Erythroblast (primary cell): ENCODE results near the gene CUTC.

Experiments
- DNase-seq, 2 experiments: peaks; one replicate each; lab custom pipeline; 2025; lab: John Stamatoyannopoulos, UW
- GATA1 ChIP-seq: IDR thresholded peaks from 2 replicates; pipeline ENCODE4 v1.6.1; 2011; ENCODE audit warnings: low read depth, mild to moderate bottlenecking, control low read depth, low read length, moderate library complexity
- POLR2A ChIP-seq: IDR thresholded peaks from 2 replicates; pipeline ENCODE4 v1.6.1; 2011; ENCODE audit warnings: mild to moderate bottlenecking, low read length

Gene CUTC

DNA sequence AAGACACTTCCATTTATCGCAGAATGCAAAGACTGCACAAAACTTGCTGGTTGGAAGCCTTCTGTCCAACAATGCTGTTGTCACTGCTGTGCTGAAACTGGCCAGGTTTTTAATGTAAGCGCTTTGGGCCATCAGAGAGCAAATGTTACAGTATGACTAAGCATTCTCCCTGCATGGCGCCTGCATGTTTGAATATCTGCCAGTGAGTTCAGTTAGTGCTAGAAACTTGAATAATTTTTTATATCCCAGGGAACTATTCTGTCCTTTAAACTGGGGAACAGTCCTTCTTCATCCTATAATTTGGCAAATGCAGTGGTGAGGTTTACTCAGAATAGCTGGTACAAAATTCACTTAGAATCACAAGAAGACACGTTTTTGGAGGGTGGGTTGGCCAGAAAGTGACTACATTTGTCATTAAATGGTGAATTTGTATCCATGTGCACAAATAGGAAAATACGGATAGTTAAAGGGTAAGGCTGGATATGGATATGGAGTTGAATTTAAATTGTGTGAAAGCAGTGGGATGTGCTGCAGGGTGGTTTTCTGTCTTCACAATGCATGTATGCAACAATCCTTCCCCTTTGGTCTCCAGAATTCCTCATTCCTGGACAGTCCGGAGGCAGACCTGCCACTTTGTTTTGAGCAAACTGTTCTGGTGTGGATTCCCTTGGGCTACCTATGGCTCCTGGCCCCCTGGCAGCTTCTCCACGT lies 52.1 kb downstream of the CUTC start:
- TF ChIP-seq GATA1 (no peak), POLR2A (no peak)
- DNase-seq, result peak in 1 of 2 experiments; percentile 17

DNA sequence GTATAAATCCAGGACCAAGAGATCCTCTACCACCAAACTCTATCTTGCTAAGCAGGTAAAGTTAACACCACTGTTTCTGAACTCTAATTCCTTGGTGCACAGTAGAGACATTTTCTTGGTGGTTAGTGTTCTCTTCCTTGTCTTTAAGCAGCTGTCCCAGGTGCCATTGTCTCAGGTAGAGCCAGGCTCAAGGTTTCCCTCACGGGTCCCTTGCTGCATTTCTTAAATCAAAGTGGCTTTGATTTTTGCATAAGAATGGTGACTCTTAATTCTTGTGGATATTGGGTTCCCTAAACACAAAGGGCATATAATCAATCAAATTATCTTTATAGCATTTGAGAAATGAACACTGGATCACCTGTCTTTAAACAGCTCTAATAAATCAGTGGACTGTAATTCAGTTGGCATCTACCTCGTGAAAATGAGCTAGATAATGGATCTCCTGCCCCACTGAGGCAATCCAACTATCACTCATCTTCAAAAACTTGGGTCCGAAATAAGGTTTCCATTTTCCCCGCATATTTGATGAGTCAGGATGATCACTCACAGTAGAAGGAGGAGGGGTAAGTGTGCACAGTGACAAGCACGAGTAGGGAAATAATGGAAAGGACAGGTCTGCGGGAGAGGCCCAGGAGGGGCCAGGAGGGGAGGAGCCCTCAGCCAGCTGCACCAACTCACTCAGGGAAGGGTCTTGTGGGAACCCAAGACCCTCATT lies 52.9 kb downstream of the CUTC start:
- no peak for TF ChIP-seq POLR2A
- TF ChIP-seq GATA1, result no peak
- no peak for DNase-seq

DNA sequence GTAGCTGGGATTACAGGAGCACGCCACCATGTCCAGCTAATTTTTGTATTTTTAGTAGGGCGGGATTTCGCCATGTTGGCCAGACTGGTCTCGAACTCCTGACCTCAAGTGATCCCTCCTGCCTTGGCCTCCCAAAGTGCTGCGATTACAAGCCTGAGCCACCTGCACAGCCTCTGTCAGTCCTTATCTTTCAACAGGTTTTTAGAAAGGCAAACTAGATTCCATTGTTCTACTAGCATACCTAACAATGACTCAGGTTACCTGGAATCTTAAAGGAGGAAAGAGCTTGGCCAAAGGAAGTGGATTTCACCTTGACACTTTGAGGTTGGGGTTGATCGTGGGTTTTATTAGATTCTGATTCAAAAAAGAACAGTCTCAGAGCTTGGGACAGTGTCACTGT lies 53.6 kb downstream of the CUTC start:
- DNase-seq, result no peak
- TF ChIP-seq GATA1 (no peak), POLR2A (no peak)

- no peak for DNase-seq
- TF ChIP-seq POLR2A (no peak), GATA1 (no peak)
Observed at GRCh38 chr10:99787311-99787710, 55.3 kb downstream of the CUTC start.

DNA sequence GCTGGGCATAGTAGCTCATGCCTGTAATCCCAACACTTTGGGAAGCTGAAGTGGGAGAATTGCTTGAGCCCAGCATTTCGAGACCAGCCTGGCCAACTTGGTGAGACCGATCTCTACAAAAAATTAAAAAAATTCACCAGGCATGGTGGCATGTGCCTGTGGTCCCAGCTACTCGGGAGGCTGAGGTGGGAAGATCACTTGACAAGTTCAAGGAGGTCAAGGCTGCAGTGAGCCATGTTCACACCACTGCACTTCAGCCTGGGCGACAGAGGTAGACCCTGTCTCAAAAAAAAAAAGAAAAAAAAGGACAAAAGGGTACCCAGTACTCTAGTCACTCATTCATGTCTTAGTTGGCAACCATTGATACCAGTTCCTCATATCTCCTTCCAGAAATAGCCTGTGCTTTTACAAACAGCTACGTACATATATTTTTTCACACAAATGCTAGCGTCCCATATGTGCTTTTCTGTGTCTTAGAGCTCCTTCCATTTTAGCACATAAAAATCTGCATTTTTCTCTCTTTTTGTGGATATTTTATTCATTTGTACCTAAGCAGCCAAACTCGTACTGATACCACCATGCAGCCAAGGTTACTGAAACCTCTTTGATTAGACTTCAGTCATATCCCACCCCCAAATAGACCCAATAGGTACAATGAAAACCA lies 55.9 kb downstream of the CUTC start:
- TF ChIP-seq POLR2A, result no peak
- no peak for TF ChIP-seq GATA1
- DNase-seq, result no peak

DNA sequence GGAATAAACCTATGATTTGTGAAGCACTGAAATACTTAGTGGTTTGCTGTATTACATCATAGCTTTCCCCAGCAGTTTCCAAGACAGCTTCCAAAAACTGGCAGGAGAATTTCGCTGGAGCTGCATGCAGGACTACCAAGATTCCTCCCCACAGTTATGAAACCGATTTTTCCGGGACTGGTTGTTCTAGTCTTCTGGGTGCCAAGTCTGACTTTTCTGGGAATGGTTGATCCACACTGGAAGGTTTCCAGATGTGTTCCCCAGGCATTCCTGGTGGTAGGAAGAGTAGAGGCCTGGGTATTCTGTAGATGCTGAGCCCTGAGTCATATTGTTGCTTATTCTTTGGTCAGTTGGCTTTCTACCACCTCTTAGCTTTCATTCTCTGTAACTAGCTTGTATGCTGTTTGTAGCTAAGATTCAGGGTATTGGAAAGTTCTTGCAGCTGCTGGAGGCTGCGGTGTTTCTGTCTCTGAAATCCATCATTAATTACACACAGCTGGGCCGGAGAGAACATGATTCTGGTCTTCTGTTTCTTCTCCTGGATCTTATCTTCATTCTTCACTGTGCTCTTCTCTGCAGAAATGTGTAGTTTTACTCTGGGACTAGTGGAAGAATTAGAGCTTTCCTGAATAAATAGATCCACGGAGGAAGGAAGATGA lies 56.7 kb downstream of the CUTC start:
- TF ChIP-seq GATA1 (no peak), POLR2A (no peak)
- DNase-seq, result no peak

- TF ChIP-seq POLR2A (no peak), GATA1 (no peak)
- DNase-seq, result no peak
Observed at GRCh38 chr10:99791831-99792230, 59.8 kb downstream of the CUTC start.

DNA sequence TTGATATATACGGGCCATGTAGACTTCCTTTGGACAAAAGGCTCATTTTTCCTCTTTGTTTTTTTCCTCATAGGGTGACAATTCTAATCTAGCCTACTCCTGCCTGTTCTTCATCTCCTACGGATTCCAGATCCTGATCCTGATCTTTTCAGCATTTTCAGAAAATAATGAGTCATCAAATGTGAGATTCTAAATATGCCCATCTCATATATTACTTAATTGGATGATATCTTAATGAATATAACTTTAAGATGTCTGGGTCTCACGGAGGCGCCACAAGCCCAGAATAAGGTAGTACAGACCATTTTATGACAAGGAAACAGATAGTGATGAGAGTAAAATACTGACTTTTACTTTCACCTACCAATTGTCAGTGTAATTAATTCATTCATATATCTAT lies 61.8 kb downstream of the CUTC start:
- no peak for TF ChIP-seq GATA1
- no peak for DNase-seq

GRCh38 chr10:99796928-99797327 lies 64.9 kb downstream of the CUTC start:
- TF ChIP-seq GATA1, result no peak
- TF ChIP-seq POLR2A, result no peak
- DNase-seq, result no peak

- no peak for TF ChIP-seq POLR2A
- no peak for TF ChIP-seq GATA1
- no peak for DNase-seq
Observed at GRCh38 chr10:99798031-99798430, 66.0 kb downstream of the CUTC start.

GRCh38 chr10:99798920-99799319 lies 66.9 kb downstream of the CUTC start:
- no peak for TF ChIP-seq POLR2A
- TF ChIP-seq GATA1, result no peak
- DNase-seq, result no peak

DNA sequence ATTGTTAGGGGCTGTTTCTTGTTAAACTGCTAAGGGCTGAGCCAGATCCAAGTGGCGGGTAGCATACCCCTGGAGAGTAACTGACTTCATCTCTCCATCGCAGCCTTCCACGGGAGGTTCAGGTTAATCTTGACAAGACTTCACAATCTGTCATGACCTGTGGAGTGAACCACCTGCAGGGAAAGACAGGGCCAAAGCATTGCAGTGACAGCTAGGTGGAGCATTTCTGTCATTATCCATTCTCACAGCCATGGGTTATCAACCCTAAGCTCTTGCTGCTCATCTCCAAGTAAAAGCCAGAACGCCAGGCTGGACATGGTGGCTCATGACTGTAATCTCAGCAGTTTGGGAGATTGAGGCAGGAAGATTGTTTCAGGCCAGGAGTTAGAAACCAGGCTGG lies 67.6 kb downstream of the CUTC start:
- no peak for DNase-seq
- TF ChIP-seq GATA1 (no peak), POLR2A (no peak)

DNA sequence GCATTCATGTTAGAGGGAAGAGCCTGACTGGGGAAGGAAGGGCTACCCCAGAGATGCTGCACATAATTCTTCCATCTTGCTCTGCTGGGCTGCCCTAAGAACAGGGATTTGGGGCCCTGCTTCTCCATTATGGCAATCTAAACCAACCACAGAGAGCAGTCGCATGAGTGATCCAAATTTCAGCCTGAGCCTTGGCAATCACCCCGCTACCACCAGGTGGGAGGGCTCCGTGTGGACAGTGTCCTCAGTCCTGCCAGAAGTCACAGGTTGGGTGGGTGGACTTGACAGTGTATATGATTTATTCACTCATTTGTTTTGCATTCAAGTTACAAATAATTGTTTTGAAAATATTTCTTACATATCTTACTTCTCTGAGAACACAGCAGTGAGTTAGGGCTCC lies 72.4 kb downstream of the CUTC start:
- DNase-seq, result no peak
- TF ChIP-seq POLR2A, result no peak
- no peak for TF ChIP-seq GATA1

DNA sequence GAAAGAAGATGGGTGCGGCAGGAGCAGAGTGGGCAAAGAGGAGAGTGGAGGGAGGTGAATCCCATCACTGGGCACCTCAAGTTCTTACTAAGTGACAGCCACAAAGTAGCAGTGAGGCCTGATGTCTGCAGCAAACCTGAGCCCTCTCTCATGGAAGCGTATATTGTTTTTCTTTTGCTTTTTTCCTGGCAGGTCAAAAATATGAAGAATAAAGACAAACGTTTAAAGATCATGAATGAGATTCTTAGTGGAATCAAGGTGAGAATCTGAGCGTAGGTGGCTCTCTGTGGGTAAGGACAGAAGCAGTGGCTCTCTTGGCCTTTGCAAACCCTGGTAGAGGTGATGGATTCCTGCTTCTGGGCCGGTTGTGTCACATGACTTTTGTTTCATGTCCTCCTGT lies 73.2 kb downstream of the CUTC start:
- no peak for TF ChIP-seq GATA1
- TF ChIP-seq POLR2A, result no peak
- DNase-seq, result no peak
